GM19438 (cell line): Measurements from ENCODE around the gene NDUFAF3.

Source experiments
- ATAC-seq: cut with Tn5 transposase; IDR thresholded peaks from one replicate; pipeline ENCODE4 v1.9.1; 2021; ENCODE audit warnings: low read depth; ENCODE audit not compliant: unreplicated experiment

Gene NDUFAF3

DNA sequence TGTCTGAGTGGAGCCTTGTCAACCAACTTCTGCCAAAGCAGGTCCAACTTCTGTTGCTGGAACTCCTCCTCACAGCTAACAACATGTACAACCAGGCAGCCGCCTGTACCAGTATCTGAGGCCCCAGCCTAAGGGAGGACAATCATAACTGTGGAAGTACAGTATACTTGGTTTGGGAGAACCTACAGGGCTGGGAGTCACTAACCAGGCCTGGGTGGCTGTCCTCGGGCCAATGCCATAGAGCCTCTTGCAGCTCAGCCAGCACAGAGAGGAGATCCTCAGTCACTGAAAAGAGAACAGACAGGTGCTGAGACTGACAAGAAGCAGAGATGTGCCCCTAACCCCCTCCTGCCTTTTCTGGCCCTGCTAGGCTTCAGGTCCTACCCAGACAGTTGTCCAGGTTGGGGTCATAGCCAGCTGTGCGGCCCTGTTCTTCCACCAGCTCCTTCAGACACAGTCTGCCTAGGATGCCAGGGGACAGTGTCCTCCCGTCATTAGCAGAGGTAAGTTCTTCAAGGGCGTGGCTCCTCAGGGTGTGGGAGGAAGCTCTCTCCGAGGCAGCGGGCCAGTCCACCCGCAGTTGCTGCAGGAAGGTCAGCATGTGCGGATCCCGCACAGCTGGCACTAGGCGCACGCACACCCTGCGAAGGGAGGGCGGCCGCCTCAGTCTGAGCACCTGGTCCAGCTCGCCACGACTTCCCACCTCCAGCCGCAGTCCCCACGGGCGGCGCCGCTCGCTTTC is 4.5 kb upstream of the NDUFAF3 start:
- ATAC-seq: no peak

DNA sequence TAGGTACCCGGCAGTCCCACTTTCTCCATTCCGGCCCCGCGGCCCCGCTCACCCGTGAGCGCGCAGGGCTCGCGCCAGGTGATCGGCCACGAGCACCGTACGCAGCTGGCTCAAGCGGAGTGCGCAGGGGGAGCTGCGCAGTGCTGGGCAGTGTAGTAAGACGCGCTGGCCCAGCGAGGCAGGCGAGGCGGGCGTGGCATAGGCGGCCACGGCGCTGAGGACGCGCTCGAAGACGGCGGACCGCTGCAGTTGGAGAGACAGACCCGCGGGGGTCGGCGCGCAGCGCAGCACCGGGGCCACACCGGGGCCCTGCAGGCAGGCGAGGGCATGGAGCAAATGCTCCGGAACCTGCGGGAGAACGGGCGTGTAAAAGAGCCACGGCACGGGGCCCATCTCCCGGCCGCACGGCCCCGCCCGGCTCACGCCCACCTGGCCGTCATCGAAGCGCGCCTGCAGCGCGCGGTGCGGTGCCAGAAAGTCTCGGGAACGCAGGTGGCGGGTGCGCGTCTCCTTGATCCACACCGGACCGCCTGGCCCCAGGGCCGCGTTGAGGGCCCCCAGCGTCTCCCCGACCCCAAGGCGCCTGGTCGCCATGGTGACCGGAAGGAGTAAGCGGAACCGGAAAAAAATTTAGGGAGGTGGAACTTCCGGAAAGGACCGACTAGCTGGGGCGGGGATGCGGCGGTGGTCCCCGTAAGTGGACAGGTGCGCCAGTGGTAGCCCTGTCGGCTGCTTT is 3.8 kb upstream of the NDUFAF3 start, which contains the start of gene DALRD3:
Gene DALRD3, minus strand, starts transcription at position 610 of the 736 bp plus-strand sequence. Its CDS starts 16 bp downstream, at position 594.
- no peak for ATAC-seq

DNA sequence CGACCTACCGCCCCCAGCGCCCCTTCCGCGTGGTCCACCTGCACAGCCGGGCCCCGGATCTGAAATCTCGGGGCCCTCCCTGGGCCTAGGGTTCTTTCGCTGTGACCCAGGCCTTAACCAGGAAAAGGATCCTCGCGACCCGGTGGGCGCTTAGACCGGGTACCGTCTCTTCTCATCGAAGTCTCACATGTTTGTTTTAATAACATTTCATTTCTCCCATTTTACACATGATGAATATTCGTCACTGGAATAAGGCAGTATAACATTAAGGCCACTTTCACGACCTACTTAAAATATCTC is 3.3 kb upstream of the NDUFAF3 start:
- ATAC-seq: no peak

DNA sequence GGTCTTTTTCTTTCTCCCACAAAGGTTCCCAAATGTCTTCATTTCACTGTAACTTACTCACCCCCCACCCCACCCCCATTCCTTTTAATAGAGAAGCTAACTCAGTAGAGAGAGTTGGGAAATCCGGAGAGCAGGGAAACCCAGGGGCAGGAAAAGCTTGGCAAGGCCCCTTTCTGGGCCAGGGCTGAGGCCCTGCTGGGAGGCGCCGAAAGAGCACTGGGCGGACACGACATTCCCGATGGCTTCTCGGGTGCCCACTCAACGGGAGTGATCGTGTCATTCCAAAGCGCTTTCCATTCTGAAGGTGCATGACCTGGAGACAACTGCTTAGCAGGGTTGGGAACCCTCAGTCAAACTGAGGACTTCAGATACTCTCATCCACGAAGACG is 2.0 kb upstream of the NDUFAF3 start:
- no peak for ATAC-seq

DNA sequence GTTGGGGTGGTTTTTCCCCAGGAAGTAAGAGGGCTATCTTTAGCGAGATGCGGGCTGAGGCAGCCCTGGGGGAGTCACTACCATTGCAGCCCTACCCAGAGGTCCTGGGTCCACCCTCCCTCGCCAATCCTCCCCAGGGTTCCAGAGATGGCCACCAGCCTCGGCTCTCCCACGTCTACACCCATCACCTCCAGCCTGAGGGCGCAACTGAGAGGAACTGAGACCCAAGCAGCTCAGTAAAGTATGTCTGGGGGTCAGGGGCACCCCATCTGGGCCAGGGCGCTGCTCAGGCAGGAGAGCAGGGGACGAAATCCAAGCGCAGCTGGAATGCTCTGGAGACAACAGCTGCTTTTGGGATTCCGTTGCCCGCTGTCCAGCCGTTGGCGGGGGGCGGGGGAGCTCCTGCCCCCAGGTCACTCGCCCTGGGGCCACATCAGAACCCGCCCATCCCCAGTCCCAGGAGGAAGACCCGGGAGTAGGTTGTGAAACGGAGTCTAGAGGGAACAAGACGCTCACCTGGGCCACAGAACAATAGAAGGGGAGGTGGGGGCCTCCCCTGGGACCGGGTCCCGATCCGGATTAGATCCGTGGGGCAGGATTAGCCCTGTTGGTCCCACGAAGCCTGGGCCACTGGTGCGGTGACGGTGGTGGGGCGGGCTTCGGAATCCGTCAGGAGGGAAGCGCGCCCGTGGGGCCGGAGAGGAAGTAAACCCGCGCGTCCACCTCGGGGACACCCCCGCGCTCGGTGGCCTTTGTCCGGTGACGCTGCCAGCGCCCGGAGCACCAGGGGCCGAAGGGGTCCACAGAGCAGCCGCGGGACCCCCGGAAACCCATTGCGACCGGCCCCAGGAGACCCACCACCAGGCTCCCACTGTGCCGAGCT is 1.4 kb upstream of the NDUFAF3 start:
- no peak for ATAC-seq

DNA sequence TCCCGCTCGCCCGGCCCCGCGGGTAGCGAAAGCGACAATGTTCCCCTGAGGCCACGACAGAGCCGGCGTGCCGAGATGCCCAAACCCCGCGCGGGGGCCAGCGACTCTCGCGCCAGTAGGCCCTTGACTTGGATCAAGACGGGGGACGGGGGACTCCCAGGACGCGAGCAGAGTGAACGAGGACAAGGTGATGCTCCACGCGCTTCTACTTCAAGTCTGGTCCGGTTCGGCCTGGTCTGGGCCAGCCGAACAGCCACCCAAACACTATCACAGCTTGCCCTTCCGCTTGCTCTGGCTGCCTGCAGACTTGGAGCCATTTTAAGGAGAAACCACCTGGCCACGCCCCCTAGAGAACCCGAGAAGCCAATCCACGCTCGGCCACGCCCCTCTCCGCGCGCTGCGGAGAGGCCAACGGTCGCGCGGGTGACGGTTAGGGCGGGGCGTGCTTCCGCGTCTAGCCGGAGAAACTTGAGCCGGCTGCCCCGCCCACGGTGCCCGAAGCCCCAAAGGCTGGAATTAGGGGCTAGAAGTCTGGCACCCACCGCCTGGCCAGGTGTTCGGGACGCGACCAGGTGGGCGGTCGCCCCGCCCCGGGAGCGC is 608 bp upstream of the NDUFAF3 start:
- peak; percentile 42 for ATAC-seq

DNA sequence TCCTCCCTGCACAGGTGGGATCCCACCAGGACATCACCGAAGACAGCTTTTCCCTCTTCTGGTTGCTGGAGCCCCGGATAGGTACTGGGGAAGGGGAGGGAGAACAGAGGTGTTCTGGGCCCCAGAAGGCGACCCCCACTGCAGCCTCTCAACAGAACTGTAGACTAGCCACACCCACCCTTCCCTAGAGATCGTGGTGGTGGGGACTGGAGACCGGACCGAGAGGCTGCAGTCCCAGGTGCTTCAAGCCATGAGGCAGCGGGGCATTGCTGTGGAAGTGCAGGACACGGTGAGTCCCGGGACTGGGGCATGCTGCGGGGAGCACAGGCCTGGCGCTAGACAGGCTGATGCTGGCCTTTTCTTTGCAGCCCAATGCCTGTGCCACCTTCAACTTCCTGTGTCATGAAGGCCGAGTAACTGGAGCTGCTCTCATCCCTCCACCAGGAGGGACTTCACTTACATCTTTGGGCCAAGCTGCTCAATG is 809 bp downstream of the NDUFAF3 start:
- ATAC-seq: no peak

DNA sequence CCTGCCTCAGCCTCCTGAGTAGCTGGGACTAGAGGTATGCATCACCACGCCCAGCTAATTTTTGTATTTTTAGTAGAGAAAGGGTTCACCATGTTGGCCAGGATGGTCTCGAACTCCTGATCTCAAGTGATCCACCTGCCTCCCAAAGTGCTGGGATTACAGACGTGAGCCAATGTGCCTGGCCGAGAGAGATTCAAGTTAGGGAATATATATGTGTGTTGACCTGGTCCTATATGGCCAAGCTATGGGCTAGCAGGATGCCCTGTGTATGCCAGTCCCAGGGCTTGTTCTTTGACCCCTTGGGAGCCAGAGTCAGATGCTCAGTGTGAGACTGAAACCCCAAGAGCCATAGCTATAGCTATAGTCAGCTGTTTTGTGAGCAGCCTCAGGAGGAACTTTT is 1.9 kb downstream of the NDUFAF3 start:
- ATAC-seq: no peak

DNA sequence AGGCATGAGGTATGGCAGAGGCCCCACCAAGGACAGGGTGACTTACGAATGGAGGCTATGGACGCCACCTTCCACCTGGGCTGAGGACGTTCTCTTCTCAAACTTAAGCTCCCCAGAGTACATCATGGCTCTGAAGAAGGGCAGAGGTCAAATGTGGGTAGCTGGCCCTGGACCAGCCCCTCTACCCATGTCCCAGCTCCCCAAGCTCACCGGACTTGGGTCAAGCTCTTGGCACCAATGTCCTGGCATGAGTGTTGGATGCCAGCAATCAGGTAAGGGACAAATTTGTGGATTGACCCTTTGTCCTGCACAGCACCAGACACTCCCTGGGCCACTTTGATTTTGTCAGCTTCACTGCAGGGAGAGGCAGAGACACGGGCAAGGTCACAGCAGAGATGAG is 2.5 kb downstream of the NDUFAF3 start:
- no peak for ATAC-seq

DNA sequence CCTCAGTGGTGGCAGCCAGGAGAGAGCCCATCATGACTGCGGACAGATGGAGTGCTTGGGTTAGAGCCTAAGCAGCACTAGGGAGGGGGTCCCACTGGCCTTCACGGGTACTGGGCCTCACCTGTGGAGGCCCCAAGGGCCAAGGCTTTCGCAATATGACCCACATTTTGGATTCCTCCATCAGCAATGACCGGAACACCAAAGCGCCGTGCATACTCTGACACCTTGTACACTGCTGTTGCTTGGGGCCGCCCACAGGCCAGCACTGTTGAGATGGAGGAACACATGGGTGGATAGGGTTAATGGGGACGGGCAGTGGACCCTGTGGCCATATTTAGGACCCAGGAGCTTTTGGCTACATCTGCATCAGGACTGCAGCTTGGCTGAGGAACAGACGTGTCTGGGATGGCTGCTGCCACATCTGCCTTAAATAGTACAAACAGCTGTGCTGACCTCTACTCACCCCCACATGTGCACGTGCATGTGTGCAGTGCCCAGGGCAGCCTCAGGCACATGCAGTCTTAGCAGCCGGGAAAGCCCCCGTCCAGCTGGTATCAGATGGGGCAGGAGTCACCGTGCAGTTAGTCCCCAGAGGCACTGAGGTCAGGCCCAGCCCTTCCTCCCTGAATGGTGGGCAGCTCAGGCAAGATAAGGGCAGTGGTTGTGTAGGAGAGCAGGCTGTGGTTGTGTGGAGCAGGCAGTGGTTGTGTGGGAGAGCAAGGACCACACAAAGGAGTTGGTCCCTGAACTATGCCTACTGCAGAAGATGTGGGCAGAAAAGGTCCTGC is 3.3 kb downstream of the NDUFAF3 start:
- ATAC-seq: no peak

DNA sequence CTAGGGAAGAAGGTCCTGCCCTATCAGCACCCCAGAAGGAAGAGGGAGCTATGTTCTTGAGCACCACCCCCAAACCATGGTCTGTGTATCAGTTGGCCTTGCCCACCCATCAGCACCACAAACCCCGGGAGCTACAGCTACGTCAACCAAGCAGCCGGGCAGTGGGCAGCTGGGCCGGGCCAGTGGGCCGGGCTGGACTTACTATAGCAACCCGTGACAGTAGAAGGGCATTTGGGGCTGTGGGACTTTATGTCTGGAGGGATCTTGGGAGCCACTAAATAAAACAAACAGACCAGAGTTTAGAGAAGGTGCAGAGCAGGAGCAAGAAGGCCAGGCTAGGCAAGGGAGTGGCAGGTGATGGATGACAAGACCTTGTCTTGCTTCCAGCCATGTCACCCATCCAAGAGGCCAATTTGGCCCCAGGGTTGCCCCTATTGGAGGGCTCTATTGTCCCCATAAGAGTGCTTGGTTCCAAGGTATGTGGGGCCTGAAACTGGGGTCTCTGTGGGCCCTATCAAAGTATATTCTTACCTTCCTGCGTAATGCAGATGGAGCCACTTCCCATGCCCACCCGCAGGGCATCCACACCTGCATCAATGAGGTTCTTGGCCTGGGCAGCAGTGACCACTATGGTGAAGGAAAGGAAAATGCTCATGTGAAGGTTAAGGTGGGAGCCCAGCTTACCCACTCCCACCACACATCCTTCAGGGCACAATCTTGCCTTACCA is 4.0 kb downstream of the NDUFAF3 start:
- ATAC-seq: no peak

DNA sequence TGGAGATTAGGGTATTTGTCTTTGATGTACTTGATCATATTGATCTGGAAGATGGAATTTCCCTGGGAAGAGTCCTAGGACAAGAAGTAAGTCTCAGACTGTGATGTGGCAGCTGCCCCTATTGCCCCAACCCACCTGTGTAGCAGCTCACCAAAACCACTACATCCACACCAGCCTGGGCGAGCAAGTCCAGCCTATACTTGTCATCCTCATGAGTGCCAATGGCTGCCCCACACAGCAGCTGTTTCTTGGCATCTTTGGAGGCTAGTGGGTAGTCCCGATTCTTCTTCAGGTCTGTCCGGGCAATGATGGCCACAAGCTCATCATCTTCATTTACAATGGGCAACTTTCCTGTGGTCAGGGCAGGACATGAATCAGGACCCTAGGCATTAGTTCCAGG is 4.6 kb downstream of the NDUFAF3 start:
- ATAC-seq: no peak

DNA sequence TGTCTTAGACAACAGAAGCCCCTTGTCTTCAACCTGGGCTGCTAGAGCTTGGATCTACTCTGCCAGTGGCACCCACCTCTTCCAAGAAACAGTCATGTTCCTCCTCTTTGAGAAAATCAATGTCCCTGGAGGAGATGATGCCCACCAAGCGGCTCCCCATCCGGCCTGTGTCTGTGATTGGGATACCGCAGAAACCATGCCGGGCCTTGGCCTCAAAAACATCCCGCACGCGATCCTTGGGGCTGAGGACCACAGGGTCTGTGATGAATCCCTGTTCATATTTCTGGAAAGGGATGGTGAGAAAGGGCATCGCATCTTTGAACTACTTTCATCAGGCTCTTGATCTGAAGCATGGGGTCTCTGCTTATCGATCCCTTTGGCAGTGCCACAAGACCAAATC is 5.7 kb downstream of the NDUFAF3 start:
- no peak for ATAC-seq

DNA sequence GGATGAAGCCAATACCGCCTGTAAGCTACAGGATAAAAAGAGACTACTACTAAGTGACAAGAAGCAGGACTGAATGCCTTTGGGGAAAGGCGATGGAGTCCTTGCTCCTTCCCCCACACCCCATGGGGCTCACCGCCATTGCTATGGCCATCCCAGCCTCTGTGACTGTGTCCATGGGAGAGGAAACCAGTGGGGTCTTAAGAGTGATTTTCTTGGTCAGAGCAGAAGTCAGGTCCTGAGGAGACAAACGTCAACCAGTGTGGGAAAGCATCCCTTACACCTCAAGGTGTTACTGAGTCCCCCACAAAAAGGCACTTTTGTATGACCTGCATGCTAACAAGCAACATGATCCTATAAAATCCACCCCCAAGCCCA is 6.4 kb downstream of the NDUFAF3 start:
- no peak for ATAC-seq

DNA sequence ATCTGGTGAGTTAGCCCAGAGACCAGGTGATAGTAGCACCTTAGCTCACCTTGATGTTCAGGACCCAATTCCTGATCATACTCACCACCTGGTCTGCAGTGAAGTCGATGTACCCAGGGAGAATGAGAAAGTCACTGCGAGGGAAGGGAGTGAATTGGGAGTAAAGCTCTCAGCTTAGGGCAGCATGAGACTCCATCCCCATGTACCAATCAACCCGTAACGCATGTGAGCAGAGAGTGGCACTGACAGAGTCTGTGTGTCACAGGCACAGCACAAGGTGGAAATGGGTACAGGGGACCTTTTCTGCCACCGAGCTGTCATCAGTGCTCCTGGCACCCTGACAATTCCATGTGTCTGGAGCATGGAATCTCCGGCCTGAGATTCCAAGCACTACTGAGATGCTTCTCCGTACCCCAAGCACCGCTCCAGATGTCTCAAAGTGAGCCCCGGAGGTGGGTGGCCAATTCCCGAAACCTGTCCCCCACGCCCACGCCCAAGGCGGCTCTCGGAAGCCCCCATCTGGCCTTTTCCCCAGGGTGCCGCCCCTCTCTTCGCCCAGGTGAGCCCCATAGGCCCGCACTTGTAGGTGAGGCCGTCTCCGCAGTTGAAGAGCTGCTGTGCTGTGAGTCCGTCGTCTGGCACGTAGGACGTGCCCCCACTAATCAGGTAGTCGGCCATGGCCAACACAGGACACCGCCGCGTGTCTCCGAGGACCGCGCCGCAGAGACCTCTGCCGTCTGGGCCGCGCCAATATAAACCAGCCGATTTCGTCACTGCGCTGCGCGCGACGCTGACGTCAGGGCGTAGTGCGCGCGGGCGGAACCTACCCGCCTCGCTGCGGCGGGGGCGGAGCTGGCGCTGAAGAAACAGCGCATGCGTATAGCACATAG is 7.0 kb downstream of the NDUFAF3 start, which contains the start of gene IMPDH2:
Gene IMPDH2, minus strand, starts transcription at position 726 of the 890 bp plus-strand sequence. Its CDS starts 48 bp downstream, at position 678.
- peak; percentile 89 for ATAC-seq

DNA sequence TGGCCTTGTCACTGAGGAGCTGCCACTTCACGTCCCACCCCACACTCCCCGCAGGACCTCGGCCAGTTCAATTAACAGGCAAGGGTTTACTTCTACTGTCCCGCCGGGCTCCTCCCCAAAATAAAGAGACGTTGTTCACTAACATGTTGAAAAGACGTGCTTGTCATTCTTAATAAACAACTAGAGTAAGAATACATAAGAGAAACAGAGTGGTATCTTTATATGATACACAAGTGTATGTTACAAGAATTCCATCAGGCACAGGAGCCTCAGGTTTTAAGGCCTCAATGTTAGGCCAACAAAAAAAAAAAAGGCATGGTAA is 7.6 kb downstream of the NDUFAF3 start:
- no peak for ATAC-seq

DNA sequence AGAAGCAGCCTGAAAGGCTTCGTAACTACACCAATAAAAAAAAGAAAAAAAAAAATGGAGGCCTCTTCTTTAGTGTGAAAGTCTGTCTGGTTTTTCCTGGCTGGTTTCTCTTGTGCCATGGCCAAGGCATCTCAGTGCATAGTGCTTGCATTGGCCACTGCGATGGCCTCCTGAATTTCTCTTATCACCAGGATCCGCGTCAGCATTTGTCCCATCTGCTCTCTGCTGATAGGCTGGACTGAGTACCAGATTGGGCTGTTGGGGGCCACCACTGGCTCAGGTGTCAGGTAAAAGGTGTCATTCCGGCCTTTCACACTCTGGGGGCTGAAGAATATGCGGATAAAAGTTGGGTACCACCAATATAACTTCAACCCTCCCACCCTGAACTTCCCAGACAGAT is 8.4 kb downstream of the NDUFAF3 start:
- ATAC-seq: no peak

DNA sequence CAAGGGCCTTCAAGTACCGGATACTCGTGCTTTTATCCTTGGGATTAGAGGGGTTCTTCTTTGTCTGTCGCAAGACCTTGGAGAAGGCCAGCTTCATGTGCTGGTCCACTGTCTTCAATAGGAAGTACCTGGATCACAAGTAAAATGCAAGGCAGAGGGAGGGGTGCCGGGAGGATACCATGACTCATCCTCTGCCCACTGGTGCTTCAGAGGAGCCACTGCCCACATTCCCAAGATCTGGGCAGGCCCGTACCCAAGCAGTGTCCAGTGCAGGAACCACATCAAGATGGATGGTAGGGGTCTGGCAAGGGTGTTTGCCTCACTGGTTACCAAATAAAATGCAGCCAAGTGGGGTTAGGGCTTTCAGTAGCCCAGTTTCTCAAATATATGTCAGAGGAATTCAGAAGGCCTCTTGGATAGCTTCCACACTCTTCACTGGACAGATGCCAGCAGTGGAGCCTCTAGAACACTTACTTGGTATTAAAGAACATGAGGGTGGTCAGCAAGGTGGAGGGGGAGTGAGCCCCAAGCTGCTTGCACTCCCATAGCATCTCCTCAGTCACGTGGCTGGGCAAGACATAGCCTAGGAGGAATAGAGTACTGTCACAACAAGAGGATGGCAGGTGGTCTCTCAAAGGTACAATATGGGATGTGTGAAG is 10.9 kb downstream of the NDUFAF3 start:
- ATAC-seq: no peak
